Spleen (tissue), 11 donors: ENCODE measurements around the gene SLC40A1. TPM values are rescaled to one million over a fixed set of nuclear protein-coding genes. Genes with fewer than 3 reads are reported as not detected.
A peak's percentile ranks its signal among the peaks of the same experiment; 100 is the strongest.

ENCODE experiments used
- DNase-seq: peaks from one replicate; pipeline ENCODE4 v3.0.0-alpha.2; 2020
- H3K27ac ChIP-seq, 8 donors: fragments of 200-600 bp; sonication (generic) in 7 of 8; 1 replicate in 4 of 8; 2 replicates in 4 of 8; pipeline versions ENCODE4 v1.5.0 to v1.8.0; 2016 to 2021; ENCODE audit warnings: inconsistent platforms in 4 of 8, mild to moderate bottlenecking in 4 of 8, moderate library complexity in 1 of 8
- H3K27me3 ChIP-seq, 7 donors: fragments of 200-600 bp; sonication (generic) in 6 of 7; replicated peaks in 1 of 7; 1 replicate in 4 of 7; 2 replicates in 3 of 7; pipeline versions ENCODE4 v1.5.0 to v1.8.0; 2016 to 2021; ENCODE audit warnings: inconsistent platforms in 3 of 7, mild to moderate bottlenecking in 1 of 7
- H3K36me3 ChIP-seq, 6 donors: fragments of 200-600 bp; sonication (generic) in 5 of 6; 1 replicate in 4 of 6; 2 replicates in 2 of 6; pipeline versions ENCODE4 v1.5.0 to v1.8.0; 2016 to 2021; ENCODE audit warnings: inconsistent platforms in 2 of 6
- H3K4me1 ChIP-seq, 6 donors: fragments of 200-600 bp; sonication (generic) in 5 of 6; 1 replicate in 3 of 6; 2 replicates in 3 of 6; pipeline versions ENCODE4 v1.5.0 to v1.8.0; 2016 to 2021; ENCODE audit warnings: inconsistent platforms in 3 of 6
- H3K4me3 ChIP-seq, 8 donors: fragments of 200-600 bp; sonication (generic) in 7 of 8; 1 replicate in 4 of 8; 2 replicates in 4 of 8; pipeline versions ENCODE4 v1.5.0 to v1.8.0; 2016 to 2021; ENCODE audit warnings: inconsistent platforms in 4 of 8, mild to moderate bottlenecking in 4 of 8, moderate library complexity in 2 of 8
- H3K9me3 ChIP-seq, 8 donors: fragments of 200-600 bp; sonication (generic) in 7 of 8; 1 replicate in 4 of 8; 2 replicates in 4 of 8; pipeline versions ENCODE4 v1.5.0 to v1.8.0; 2016 to 2021; ENCODE audit warnings: inconsistent platforms in 4 of 8
- CTCF ChIP-seq, 11 experiments: fragments of 200-600 bp in 7 of 11; fragments of 450-650 bp in 4 of 11; sonication (generic) in 4 of 11; IDR thresholded peaks in 8 of 11; conservative IDR thresholded peaks in 3 of 11; 1 replicate in 7 of 11; 2 replicates in 4 of 11; pipeline versions ENCODE4 v1.4.0 to v1.8.0; 2016 to 2021; ENCODE audit warnings: antibody characterized with exemption in 11 of 11, inconsistent platforms in 4 of 11, mild to moderate bottlenecking in 1 of 11
- POLR2A ChIP-seq, 3 donors: fragments of 450-650 bp; IDR thresholded peaks; one replicate each; pipeline ENCODE4 v1.5.1; 2017; ENCODE audit warnings: antibody characterized with exemption in 3 of 3, mild to moderate bottlenecking in 1 of 3
- POLR2AphosphoS5 ChIP-seq, 3 donors: sonication (generic); formaldehyde crosslinking; IDR thresholded peaks; one replicate each; pipeline ENCODE4 v1.5.1; 2017; ENCODE audit warnings: antibody characterized with exemption in 3 of 3
- WGBS, 5 donors: extraction: QIAGEN DNeasy Blood & Tissue Kit in 3 of 5; methylation state at CpG; one replicate each; pipeline versions ENCODE4 v1.1.5 to v1.1.7; 2013 to 2018; 5-methylcytosine and 5-hydroxymethylcytosine counted together
- intact Hi-C: fragments of 100-400 bp; cut with DNase I; formaldehyde crosslinking; loops from one replicate; pipeline ENCODE4 v1.15.0; 2023; ENCODE audit warnings: low total_unique reads
- polyA plus RNA-seq, 3 donors: library from polyadenylated mRNA; stranded (reverse); fragments of 200-250 nt; gene quantifications; one replicate each; pipeline ENCODE4 v1.2.1, GENCODE V29; 2013
- total RNA-seq, 7 donors: library from RNA; depleted of rRNA in 3 of 7; stranded (reverse); fragments of >200 nt in 3 of 7; fragmentation: NEBNext Ultra II Directional in 4 of 7; extraction: Animal tissue kit (Norgen Biotek cat#: 25700) in 4 of 7; gene quantifications; one replicate each; pipeline versions ENCODE4 v1.1.0 to v1.2.1, GENCODE V29; 2016 to 2021
- donor health status: healthy with polysubstance abuse.
- donor health status: DM: no; HTN: no; CAD: no; lungs with moderate emphysema.
- donor health status: DM: no; HTN: no; CAD: no.
- donor health status: Bipolar disorder and iron deficiency.
- donor health status: healthy.
- donor health status: DM: no; HTN: no; CAD: no.
- donor health status: DM: yes; HTN: yes; CAD: no.

The SLC40A1 gene
- total and polyA plus RNA-seq, 10 donors, result 55.7 to 843 (median 455) TPM

- H3K4me3 ChIP-seq, result no peak overlapping the region
- H3K36me3 ChIP-seq, result no peaks in the 10 kb centered on the region
- no peak for DNase-seq
- TF ChIP-seq POLR2A (IDR thresholded peaks at IDR 0.05), result no peak
- TF ChIP-seq POLR2AphosphoS5 (IDR thresholded peaks at IDR 0.05), result no peak
- no peak for TF ChIP-seq CTCF (IDR thresholded peaks at IDR 0.05 in 8 of 11, conservative IDR thresholded peaks at IDR 0.05 in 3 of 11)
- peak overlapping the region in 5 of 8 donors; percentile 58 to 66 (median 63) for H3K27ac ChIP-seq
- 23 to 39% (median 35%) methylated on average over 3 of the region's 3 CpGs for WGBS, 5 donors
- H3K9me3 ChIP-seq, result no peaks in the 10 kb centered on the region
- no peaks in the 10 kb centered on the region for H3K27me3 ChIP-seq
- peaks cover 0 to 27% (median 0%) of the 10 kb centered on the region in 6 donors for H3K4me1 ChIP-seq
- intact Hi-C loops, result no loop called here
Observed at GRCh38 chr2:189516546-189516945, 64.0 kb downstream of the SLC40A1 start.

GRCh38 chr2:189515264-189515663 lies 65.3 kb downstream of the SLC40A1 start:
- no peak overlapping the region for H3K4me3 ChIP-seq
- H3K4me1 ChIP-seq, result peaks cover 0 to 25% (median 0%) of the 10 kb centered on the region in 6 donors
- H3K27ac ChIP-seq, result peak overlapping the region in 4 of 8 donors; percentile 62 to 66 (median 64)
- H3K27me3 ChIP-seq, result no peaks in the 10 kb centered on the region
- no peak for DNase-seq
- 47 to 75% (median 68%) methylated on average over 1 of the region's 1 CpG for WGBS, 5 donors
- no peaks in the 10 kb centered on the region for H3K36me3 ChIP-seq
- no peaks in the 10 kb centered on the region for H3K9me3 ChIP-seq
- TF ChIP-seq POLR2A (IDR thresholded peaks at IDR 0.05) (no peak), CTCF (IDR thresholded peaks at IDR 0.05 in 8 of 11, conservative IDR thresholded peaks at IDR 0.05 in 3 of 11) (no peak), POLR2AphosphoS5 (IDR thresholded peaks at IDR 0.05) (no peak)
- intact Hi-C loops, result no loop called here

GRCh38 chr2:189514104-189514503 lies 66.5 kb downstream of the SLC40A1 start:
- intact Hi-C loops, result no loop called here
- peaks cover 0 to 20% (median 0%) of the 10 kb centered on the region in 6 donors for H3K4me1 ChIP-seq
- peak overlapping the region in 5 of 8 donors; percentile 31 to 66 (median 53) for H3K27ac ChIP-seq
- H3K9me3 ChIP-seq, result peaks cover 0 to 8% (median 2%) of the 10 kb centered on the region in 8 donors
- 57 to 78% (median 66%) methylated on average over 3 of the region's 3 CpGs for WGBS, 5 donors
- H3K27me3 ChIP-seq, result no peaks in the 10 kb centered on the region
- no peak overlapping the region for H3K4me3 ChIP-seq
- TF ChIP-seq POLR2A (IDR thresholded peaks at IDR 0.05) (no peak), CTCF (IDR thresholded peaks at IDR 0.05 in 8 of 11, conservative IDR thresholded peaks at IDR 0.05 in 3 of 11) (no peak)
- no peak for DNase-seq
- no peaks in the 10 kb centered on the region for H3K36me3 ChIP-seq

DNA sequence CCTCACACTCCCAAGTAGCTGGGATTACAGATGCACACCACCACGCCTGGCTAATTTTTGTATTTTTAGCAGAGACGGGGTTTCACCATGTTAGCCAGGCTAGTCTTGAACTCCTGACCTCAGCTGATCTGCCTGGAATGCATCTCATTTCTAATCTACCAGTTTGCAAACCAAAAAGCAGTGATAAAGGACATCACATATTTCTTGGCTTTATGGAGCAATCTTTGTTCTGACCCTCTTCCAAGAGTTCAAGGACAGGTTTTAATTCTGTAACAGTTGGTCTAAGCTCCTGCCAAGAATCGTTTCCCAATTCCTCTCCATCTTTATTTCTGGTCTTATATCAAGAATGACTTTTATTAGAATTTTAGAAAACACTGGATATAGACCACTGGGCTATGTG lies 67.7 kb downstream of the SLC40A1 start:
- DNase-seq, result no peak
- Histone ChIP-seq H3K36me3 (no peaks in the 10 kb centered on the region), H3K4me3 (no peak overlapping the region), H3K4me1 (peaks cover 0 to 20% (median 0%) of the 10 kb centered on the region in 6 donors), H3K27me3 (no peaks in the 10 kb centered on the region), H3K9me3 (peaks cover 0 to 8% (median 2%) of the 10 kb centered on the region in 8 donors), H3K27ac (peak overlapping the region in 5 of 8 donors; percentile 30 to 66 (median 53))
- intact Hi-C loops, result no loop called here
- 58 to 71% (median 69%) methylated on average over 3 of the region's 3 CpGs for WGBS, 5 donors
- TF ChIP-seq POLR2AphosphoS5 (IDR thresholded peaks at IDR 0.05) (no peak), POLR2A (IDR thresholded peaks at IDR 0.05) (no peak), CTCF (IDR thresholded peaks at IDR 0.05 in 8 of 11, conservative IDR thresholded peaks at IDR 0.05 in 3 of 11) (no peak)
